Prostate gland (tissue), 2 donors: ENCODE results near the gene LACTBL1.

Source experiments
- POLR2A ChIP-seq: fragments of 450-650 bp; IDR thresholded peaks from one replicate; pipeline ENCODE4 v1.6.1; 2016; ENCODE audit warnings: antibody characterized with exemption, mild to moderate bottlenecking
- POLR2AphosphoS5 ChIP-seq: sonication (generic); formaldehyde crosslinking; IDR thresholded peaks from one replicate; pipeline ENCODE4 v1.6.1; 2017; ENCODE audit warnings: antibody characterized with exemption
- TF ChIP-seq, protein P1 (sequence below), 4 experiments: fragments of 200-600 bp in 2 of 4; fragments of 450-650 bp in 2 of 4; sonication (generic) in 2 of 4; IDR thresholded peaks; 1 replicate in 3 of 4; 2 replicates in 1 of 4; pipeline ENCODE4 v1.5.1; 2016 to 2019; ENCODE audit warnings: antibody characterized with exemption in 4 of 4, mild to moderate bottlenecking in 2 of 4, moderate library complexity in 2 of 4

GRCh38 chr1:22957066-22957465 is 15.6 kb downstream of the LACTBL1 start:
- TF ChIP-seq, protein P1, sequence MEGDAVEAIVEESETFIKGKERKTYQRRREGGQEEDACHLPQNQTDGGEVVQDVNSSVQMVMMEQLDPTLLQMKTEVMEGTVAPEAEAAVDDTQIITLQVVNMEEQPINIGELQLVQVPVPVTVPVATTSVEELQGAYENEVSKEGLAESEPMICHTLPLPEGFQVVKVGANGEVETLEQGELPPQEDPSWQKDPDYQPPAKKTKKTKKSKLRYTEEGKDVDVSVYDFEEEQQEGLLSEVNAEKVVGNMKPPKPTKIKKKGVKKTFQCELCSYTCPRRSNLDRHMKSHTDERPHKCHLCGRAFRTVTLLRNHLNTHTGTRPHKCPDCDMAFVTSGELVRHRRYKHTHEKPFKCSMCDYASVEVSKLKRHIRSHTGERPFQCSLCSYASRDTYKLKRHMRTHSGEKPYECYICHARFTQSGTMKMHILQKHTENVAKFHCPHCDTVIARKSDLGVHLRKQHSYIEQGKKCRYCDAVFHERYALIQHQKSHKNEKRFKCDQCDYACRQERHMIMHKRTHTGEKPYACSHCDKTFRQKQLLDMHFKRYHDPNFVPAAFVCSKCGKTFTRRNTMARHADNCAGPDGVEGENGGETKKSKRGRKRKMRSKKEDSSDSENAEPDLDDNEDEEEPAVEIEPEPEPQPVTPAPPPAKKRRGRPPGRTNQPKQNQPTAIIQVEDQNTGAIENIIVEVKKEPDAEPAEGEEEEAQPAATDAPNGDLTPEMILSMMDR (IDR thresholded peaks at IDR 0.05) = no peak
- TF ChIP-seq POLR2AphosphoS5 (no peak), POLR2A (no peak)
